Left kidney (tissue), 8 donors: ENCODE data around the gene CA9. TPM values are rescaled to one million over a fixed set of nuclear protein-coding genes. Genes with fewer than 3 reads are reported as not detected.
"Not testable (repeated sequence)": the region's sequence is repeated elsewhere in the genome, so short reads cannot be mapped to it uniquely, and the experiment has no call there.

Experiments
- DNase-seq: peaks from one replicate; pipeline ENCODE4 v3.0.0-alpha.2; 2013
- long read RNA-seq, 8 donors: transcript quantifications; one replicate each; lab custom pipeline, GENCODE V29; 2026
- polyA plus RNA-seq: library from polyadenylated mRNA; unstranded; fragments of 120-200 nt; gene quantifications from one replicate; pipeline ENCODE4 v1.2.1, GENCODE V29; 2013; ENCODE audit not compliant: insufficient read length

The CA9 gene
- polyA plus RNA-seq: 0.58 TPM
- long read RNA-seq, donor 1: 0 reads
- long read RNA-seq, donor 2: 0 reads
- long read RNA-seq, donor 3: 0 reads
- long read RNA-seq, donor 4: 0 reads
- long read RNA-seq, donor 5: 0 reads
- long read RNA-seq, donor 6: 0 reads
- long read RNA-seq, donor 7: 0 reads
- long read RNA-seq, donor 8: 0 reads

DNA sequence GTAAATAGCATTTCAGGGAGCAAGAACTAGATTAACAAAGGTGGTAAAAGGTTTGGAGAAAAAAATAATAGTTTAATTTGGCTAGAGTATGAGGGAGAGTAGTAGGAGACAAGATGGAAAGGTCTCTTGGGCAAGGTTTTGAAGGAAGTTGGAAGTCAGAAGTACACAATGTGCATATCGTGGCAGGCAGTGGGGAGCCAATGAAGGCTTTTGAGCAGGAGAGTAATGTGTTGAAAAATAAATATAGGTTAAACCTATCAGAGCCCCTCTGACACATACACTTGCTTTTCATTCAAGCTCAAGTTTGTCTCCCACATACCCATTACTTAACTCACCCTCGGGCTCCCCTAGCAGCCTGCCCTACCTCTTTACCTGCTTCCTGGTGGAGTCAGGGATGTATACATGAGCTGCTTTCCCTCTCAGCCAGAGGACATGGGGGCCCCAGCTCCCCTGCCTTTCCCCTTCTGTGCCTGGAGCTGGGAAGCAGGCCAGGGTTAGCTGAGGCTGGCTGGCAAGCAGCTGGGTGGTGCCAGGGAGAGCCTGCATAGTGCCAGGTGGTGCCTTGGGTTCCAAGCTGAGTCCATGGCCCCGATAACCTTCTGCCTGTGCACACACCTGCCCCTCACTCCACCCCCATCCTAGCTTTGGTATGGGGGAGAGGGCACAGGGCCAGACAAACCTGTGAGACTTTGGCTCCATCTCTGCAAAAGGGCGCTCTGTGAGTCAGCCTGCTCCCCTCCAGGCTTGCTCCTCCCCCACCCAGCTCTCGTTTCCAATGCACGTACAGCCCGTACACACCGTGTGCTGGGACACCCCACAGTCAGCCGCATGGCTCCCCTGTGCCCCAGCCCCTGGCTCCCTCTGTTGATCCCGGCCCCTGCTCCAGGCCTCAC is at the start of gene CA9:
Gene CA9, plus strand, starts transcription at position 797 of the 893 bp plus-strand sequence. Its CDS starts 32 bp downstream, at position 829.
- no peak for DNase-seq

DNA sequence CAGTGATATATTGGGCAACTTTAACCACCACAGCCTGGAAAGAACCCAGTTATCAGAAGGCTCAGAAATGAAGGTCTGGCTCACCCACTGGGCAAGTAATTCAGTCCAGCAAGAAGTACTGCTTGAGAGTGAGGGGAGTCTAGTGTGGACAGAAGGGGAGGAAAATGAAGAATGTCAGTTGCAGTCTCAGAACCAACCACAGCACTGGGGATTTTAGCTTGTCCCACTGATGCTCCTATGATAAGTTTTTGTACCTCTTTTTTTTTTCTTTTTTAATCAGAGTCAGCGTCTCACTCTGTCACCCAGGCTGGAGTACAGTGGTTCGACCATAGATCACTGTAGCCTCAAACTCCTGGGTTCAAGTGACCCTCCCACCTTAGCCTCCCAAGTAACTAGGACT is 46.2 kb upstream of the CA9 start:
- DNase-seq: no peak

DNA sequence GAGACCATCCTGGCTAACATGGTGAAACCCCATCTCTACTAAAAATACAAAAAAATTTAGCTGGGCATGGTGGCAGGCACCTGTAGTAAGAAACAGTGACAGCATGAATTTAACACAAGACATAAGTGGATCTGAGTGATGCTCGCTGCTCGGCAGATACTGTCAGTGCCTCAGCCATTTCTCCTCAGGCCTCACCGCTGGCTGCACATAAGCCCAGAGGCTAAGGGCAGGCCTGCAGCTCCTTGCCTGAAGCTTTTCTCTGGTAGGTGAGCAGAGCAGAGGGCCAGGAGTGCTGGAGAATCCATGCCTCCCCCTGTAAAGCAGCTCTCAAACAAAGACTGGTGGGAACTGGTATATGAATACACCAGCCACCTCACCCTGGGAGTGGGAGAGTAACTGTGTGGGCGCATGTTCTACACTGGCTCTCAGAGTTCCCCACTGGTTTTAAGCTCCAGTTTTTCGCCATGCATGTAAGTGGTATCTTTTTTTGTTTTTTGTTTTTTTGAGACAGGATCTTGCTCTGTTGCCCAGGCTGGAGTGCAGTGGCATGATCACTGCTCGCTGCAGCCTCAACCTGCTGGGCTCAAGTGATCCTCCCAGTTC is 45.2 kb upstream of the CA9 start:
- DNase-seq: no peak

DNA sequence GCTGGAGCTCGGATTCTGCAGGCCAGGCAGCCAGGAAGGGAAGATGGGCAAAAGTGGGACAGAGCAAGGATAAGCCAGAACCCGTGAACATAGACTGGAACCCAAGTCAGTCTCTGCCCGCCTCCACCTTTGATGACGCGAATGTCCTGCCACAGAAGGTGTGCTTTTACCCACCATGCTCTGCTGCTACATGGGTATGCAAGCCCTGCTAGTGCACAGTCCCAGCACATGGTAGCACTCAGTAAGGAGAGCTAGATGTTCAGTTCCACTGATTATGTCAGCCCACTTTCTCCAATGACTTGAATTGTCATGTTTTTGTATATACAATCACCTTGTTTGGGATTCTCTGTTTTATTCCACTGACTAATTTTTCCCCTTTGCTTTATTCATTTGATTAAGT is 44.1 kb upstream of the CA9 start:
- no peak for DNase-seq

DNA sequence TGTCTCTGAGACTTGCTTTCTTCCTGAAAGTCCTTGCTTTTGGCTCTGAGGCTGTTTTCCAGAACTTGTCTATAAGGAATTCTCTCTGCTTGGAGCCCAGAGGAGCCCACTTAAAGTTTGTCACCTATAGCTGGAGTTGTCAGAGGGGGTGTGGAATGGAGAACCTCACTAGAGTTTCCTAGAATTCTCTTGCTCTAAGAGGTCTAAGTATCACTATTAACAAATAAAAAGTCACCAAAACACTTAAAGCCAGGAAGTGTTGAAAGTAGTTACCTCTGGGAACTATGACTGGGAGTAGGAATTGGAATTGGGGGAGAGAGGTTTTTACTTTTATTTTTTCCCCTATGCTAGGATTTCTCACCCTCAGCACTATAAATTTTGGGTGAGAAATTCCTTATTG is 38.0 kb upstream of the CA9 start:
- DNase-seq: no peak

DNA sequence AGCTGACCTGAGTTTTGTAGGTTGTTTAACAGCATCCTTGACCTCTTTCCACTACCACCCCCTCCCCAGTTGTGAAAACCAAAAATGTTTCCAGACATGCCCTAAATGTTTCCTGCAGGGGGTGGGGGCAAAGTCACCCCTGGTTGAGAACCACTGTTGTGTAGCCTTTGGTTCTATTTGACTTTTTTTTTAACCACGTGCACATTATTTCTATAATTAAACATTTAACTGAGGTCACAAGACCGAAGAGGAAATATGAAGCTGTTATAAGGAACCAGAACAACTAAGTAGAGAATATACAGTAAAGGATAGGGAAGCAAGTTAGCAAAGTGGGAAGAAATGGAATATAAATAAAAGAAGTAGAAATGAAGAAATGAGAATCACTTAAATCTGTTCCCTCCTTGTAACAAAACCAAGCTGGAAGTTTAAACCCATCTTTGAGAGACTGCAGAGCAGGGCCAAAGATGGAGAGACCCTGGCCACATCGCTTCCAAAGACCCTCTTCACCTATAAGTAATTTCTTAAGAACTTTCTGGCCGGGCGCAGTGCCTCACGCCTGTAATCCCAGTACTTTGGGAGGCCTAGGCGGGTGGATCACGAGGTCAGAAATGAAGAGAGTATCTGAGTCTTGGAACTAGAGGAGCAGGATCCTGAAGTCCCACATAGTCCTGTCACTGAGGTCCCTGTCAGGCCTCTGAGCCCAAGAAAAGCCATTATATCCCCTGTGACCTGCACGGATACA is 37.4 kb upstream of the CA9 start:
- no peak for DNase-seq

DNA sequence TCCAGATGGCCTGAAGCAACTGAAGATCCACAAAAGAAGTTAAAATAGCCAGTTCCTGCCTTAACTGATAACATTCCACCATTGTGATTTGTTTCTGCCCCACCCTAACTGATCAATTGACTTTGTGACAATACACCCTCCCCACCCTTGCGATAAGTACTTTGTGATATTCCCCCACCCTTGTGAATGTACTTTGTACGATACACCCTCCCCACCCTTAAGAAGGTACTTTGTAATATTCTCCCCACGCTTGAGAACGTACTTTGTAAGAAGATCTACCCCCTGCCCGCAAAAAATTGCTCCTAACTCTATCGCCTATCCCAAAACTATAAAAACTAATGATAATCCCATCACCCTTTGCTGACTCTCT is 36.9 kb upstream of the CA9 start:
- not testable (repeated sequence) for DNase-seq

DNA sequence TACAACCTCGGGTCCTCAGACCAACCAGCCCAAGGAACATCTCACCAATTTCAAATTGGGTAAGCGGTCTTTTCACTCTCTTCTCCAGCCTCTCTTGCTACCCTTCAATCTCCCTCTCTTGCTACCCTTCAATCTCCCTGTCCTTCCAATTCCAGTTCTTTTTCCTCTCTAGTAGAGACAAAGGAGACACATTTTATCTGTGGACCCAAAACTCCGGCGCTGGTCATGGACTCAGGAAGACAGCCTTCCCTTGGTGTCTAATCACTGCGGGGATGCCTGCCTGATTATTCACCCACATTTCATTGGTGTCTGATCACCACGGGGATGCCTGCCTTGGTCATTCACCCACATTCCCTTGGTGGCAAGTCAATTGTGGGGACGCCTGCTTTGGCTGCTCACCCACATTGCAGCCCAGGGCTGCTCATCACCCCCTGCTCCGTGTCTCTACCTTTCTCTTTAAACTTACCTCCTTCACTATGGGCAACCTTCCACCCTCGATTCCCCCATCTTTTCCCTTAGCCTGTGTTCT is 36.2 kb upstream of the CA9 start:
- DNase-seq: not testable (repeated sequence)

DNA sequence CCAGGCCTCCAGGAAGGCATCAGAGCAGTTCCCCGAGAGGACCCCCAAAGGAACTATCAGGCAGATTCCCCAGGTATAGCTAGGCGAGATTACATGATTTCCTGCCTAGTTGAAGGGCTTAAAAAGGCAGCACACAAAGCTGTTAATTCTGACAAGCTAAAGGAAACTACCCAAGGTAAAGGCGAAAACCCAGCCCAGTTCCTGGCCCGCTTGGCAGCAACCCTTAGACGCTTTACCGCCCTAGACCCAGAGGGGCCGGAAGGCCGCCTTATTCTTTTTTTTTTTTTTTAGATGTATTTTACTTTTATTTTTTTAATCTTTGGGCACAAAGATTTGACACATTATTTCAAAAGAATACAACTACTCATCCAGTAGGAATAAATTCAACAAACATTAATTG is 35.0 kb upstream of the CA9 start:
- DNase-seq: not testable (repeated sequence)

DNA sequence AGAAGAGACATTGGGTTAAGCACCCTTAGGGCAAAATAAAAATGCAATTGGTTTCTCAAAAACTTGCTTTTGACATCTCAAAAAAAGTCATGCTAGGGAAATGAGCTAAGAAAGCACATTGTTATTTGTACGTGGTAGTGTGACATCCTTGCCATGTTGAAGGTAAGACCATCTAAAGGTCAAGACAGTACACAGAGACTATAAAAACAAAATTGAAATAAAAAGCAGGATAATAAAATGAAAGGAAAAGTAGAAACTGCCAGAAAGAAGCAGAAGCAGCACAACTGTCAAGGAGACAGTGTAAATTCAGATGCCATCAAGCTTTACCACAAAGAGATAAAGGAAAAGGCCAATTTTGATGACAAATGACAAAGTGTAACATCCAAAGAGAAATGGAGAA is 34.5 kb upstream of the CA9 start:
- DNase-seq: not testable (repeated sequence)

DNA sequence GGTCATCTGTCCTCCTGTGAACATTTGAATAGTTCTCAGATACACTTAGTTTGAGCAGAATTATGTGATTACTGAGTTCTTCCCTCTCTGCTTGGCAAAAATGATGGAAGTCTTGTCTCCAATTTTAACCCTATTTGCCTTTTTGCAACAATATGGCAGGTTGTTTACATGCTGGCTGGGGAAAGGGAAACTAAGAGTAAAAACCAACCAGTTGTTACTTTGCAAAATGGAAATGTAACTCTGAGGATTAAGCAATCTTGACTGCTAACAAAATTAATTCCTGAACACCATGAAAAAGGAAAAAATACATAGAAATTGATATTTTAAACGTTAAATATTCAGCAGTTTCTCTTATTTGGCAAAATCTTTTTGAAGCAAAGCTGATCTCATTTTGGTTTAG is 34.1 kb upstream of the CA9 start:
- no peak for DNase-seq

DNA sequence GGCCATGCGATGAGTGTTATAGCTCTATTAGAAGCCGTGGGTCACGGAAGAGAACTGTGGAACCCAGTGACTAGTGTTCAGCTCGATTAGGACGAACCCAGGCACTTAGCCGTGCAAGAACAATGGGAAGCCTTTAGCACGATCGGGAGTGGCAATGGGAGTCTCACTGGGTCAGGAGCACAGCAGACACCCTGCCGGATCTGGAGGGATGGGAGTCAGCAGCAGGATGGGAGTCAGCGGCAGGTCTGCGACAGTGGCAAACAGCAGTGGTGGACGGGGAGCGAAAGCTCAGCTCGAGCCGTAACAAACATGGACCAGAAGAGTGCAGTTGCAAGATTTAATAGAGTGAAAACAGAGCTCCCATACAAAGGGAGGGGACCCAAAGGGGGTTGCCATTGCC is 33.3 kb upstream of the CA9 start:
- DNase-seq: not testable (repeated sequence)

DNA sequence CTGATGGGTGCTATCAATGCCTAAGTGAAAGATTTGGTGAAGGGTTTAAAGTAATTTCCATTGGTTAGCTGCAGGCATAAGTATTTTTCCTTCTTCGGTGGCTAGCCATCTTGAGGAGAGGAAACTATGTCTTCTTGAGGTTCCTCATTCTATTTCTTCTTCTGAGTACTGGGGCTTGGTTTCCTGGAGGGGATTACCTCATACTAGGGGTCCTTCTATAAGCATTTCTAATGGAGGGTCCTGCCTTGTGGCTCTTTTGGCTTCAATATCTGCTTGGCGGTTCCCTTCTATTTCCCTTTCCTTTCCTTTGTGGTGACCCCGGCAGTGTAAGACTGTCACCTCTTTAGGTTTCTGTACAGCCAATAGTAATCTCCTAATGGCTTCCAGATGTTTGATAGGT is 32.2 kb upstream of the CA9 start:
- DNase-seq: not testable (repeated sequence)

DNA sequence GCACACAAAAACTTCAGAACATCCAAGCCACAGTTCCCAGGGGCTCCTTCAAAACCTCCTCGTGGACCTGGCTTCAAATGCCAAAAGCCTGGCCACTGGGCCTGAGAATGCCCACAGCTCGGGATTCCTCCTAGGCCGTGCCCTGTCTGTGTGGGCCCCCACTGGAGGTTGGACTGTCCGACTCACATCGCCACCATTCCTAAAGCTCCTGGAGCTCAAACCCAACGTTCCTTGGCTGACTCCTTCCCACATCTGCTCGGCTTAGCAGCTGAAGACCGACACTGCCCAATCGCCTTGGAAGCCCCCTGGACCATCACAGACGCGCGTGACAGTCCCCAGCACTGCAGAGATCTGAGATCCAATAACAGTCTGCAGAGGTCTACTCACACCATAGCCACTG is 30.7 kb upstream of the CA9 start:
- DNase-seq: no peak

DNA sequence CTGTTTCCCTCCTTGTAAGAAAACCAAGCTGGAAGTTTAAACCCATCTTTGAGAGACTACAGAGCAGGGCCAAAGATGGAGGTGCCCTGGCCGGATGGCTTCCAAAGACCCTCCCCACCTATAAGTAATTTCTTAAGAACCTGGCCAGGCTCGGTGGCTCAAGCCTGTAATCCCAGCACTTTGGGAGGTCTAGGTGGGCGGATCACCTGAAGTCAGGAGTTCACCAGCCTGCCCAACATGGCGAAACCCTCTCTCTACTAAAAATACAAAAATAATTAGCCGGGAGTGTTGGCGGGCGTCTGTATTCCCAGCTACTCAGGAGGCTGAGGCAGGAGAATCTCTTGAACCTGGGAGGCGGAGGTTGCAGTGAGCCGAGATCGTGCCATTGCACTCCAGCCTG is 28.0 kb upstream of the CA9 start:
- not testable (repeated sequence) for DNase-seq

DNA sequence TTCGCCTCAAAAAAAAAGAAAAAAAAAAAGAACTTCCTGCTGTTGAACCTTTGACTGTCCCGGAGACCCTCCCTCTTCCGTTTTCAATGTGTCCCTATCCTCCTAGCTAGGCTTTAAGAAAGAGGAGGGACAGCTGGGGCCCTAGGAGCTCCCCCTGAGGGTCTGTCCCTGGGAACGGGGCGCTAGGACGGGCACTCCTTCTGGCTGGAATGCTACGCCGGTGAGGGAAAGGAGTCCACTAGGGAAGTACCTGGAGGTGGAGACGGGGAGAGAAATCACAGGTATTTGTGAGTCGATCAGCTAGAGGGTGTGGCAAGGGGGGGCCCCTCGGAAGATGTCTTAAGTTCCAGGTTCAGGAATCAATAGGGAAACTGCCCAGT is 27.6 kb upstream of the CA9 start:
- DNase-seq: peak; percentile 67

DNA sequence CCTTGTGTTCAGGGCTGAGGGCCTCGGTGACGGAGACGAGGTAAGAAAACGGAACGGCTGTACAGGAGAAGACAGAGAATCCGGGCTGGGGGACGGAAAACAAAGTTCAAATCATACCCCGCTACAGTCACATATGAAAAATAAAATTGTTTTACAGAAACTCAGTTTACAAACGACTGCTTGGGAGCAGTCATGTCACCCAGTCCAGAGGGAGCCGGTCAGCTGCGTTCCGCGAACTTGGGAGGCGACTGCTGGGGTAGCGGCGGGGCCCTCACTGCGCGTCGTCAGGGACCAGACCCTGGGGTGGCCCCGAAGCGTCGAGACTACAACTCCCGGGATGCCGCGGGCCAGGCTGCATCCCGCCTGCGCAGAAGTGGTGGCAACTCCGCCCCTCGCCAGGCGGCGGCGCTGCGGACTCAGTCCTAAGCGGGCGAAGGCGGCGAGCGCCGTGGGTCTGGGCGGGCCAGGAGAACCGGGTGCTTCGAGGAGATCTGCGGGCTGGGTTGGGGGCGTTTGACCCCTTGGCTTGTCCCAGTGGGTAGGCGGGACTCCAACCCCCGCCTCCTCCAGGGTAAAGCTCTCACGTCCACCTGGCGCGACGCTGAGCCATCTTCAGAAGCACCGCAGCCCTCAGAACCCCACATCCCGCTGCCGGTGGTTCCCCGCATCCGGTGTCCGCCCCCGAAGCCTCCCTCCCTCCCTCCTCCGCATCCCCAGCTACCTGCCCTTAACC is 27.0 kb upstream of the CA9 start:
- peak; percentile 95 for DNase-seq

DNA sequence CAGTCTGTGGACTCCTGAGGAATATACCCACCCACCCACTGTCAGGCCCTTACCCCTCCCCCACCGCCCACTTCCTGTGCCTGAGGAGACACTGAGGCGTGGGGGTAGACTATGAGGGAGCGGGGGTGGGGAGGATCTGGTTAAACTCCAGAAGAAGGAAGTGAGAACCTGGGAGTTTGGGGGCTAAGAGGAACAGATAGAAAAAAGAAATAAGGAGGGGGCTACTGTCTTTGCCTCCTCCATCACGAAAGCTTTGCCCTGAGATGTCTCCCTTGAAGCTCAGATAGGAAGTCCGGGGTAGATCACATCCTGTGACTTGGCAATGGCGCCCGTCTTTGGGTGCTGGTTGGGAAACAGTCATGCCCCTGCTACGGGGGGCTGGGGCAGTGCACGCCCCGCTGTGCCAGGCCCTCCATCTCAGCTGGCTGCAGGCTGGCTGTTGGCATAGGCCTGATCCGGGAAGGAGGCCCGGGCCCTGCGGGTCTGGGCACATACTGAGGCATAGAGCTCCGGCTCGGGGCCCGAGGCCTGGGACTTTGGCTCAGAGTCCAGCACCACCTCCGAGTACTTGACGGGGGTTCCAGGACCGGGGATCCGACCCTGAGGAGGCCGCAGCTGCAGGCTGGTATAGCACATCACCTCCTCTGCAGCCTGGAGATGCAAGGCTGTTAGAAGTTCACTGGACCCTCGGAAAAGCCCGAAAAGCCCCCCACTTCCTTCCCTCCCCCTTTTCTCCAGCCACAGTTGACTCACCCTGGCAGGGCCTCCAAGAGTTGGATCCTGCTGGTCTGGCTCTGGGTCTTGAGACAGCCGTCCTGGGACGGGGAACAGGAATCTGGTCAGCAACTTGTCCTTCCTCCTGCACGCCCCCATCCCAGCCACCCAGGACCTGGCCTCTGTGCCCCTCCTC is 24.0 kb upstream of the CA9 start:
- no peak for DNase-seq

DNA sequence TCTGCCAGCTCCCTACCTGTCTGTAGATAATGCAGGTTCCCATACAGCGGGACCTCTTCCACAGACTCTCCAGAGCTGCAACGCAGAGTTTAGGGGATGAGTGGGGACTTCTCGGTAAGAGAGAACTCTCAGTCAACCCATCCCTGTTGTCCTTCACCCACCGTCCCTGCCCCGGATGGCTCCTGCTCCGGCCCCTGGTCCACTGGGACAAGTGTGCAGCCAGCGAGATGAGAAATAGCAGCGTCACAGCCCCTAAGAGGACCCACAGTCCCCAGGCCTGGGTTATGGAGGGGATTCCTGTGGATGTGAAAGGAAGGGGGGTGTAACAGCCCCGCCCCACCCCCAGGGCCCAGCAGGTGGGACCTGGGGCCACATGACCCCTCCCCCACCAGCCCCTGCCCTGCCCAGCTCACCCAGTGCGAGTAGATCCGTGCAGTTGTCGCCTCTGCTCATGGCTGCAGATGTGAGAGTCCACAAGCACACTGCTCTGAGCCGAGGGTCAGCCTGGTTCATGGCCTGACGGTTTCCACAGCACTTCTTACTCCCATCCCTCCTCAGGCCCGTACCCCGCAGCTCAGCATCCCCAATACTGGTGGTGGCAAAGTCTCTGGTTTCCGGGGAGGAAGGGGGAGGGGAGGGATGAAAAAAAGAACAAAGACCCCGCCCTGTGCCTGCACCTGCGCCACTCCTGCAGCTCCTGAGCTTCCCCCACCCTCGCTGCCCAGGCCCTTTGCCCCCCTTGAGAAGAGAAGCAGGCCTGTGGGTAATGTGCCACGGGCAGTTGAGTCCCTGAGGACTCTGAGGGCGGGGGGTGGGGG is 23.2 kb upstream of the CA9 start, which contains the start of gene SIT1:
Gene SIT1, minus strand, starts transcription at position 591 of the 818 bp plus-strand sequence. Its CDS starts 78 bp downstream, at position 513.
- no peak for DNase-seq
